GM23338 (cell line): ENCODE data around the gene CHAF1B. TPM values are rescaled to one million over a fixed set of nuclear protein-coding genes. Genes with fewer than 3 reads are reported as not detected.
"Not testable (repeated sequence)": the region's sequence is repeated elsewhere in the genome, so short reads cannot be mapped to it uniquely, and the experiment has no call there.

Experiments
- ATAC-seq: fragments of 200-7000 bp; cut with Tn5 transposase; 3 replicates; pipeline ENCODE4 v1.9.1; 2020
- DNase-seq: peaks from one replicate; pipeline ENCODE4 v3.0.0-alpha.2; 2015; ENCODE audit warnings: low spot score
- H2AFZ ChIP-seq: fragments of 200-600 bp; sonication (generic); 2 replicates; pipeline ENCODE4 v1.8.0; 2016; ENCODE audit warnings: antibody characterized with exemption, mild to moderate bottlenecking, moderate library complexity
- H3F3A ChIP-seq: fragments of 200-600 bp; sonication (generic); replicated peaks from 2 replicates; pipeline ENCODE4 v1.8.0; 2017; ENCODE audit warnings: antibody characterized with exemption, mixed run types, low read depth
- H3K27ac ChIP-seq: fragments of 200-600 bp; sonication (generic); 2 replicates; pipeline ENCODE4 v1.6.1; 2016; ENCODE audit warnings: low read depth
- H3K27me3 ChIP-seq: fragments of 200-600 bp; sonication (generic); 2 replicates; pipeline ENCODE4 v1.8.0; 2016; ENCODE audit warnings: mild to moderate bottlenecking, mixed run types, moderate library complexity; ENCODE audit not compliant: insufficient read depth
- H3K36me3 ChIP-seq: fragments of 200-600 bp; sonication (generic); 2 replicates; pipeline ENCODE4 v1.8.0; 2016; ENCODE audit warnings: mild to moderate bottlenecking; ENCODE audit not compliant: insufficient read depth
- H3K4me1 ChIP-seq: fragments of 200-600 bp; sonication (generic); 2 replicates; pipeline ENCODE4 v1.8.0; 2016; ENCODE audit warnings: mild to moderate bottlenecking, moderate library complexity; ENCODE audit not compliant: insufficient read depth
- H3K4me2 ChIP-seq: fragments of 200-600 bp; sonication (generic); 2 replicates; pipeline ENCODE4 v1.7.1; 2017; ENCODE audit warnings: mixed run types
- H3K4me3 ChIP-seq: fragments of 200-600 bp; sonication (generic); 2 replicates; pipeline ENCODE4 v1.6.1; 2016; ENCODE audit warnings: mixed run types
- H3K79me2 ChIP-seq: fragments of 200-600 bp; sonication (generic); replicated peaks from 2 replicates; pipeline ENCODE4 v1.8.0; 2017; ENCODE audit warnings: mild to moderate bottlenecking; ENCODE audit not compliant: insufficient read depth
- H3K9me2 ChIP-seq: fragments of 200-600 bp; sonication (generic); 2 replicates; pipeline ENCODE4 v1.8.0; 2017; ENCODE audit not compliant: insufficient read depth
- H4K20me1 ChIP-seq: fragments of 200-600 bp; sonication (generic); replicated peaks from 2 replicates; pipeline ENCODE4 v1.8.0; 2017; ENCODE audit warnings: mild to moderate bottlenecking; ENCODE audit not compliant: insufficient read depth
- H3K27ac Mint-ChIP-seq: 2 replicates; pipeline ENCODE4 v1.8.0; 2020; ENCODE audit warnings: inconsistent platforms, mild to moderate bottlenecking, moderate library complexity, mixed read lengths
- H3K27me3 Mint-ChIP-seq: 3 replicates; pipeline ENCODE4 v1.8.0; 2022; ENCODE audit warnings: low read depth, mild to moderate bottlenecking, moderate library complexity, mixed read lengths, inconsistent platforms; ENCODE audit not compliant: insufficient read depth, poor library complexity
- H3K36me3 Mint-ChIP-seq: 3 replicates; pipeline ENCODE4 v1.8.0; 2021; ENCODE audit warnings: low read depth, mild to moderate bottlenecking, inconsistent platforms, moderate library complexity, mixed read lengths
- H3K4me1 Mint-ChIP-seq: 3 replicates; pipeline ENCODE4 v1.8.0; 2020; ENCODE audit warnings: mild to moderate bottlenecking, inconsistent platforms, mixed read lengths
- H3K4me3 Mint-ChIP-seq: 3 replicates; pipeline ENCODE4 v1.8.0; 2021; ENCODE audit warnings: moderate library complexity, mild to moderate bottlenecking, inconsistent platforms, mixed read lengths
- H3K9me3 Mint-ChIP-seq: 3 replicates; pipeline ENCODE4 v1.8.0; 2020; ENCODE audit warnings: moderate library complexity, mild to moderate bottlenecking, inconsistent platforms, mixed read lengths
- CTCF ChIP-seq, 2 experiments: fragments of 200-600 bp in 1 of 2; sonication (generic) in 1 of 2; conservative IDR thresholded peaks; 2 replicates each; pipeline versions ENCODE4 v1.5.1 to v1.6.1; 2016 to 2017; ENCODE audit warnings: antibody characterized with exemption in 2 of 2, low read depth in 2 of 2, mild to moderate bottlenecking in 2 of 2, moderate library complexity in 1 of 2
- EZH2 ChIP-seq: fragments of 200-600 bp; sonication (generic); IDR thresholded peaks from one replicate; pipeline ENCODE4 v1.8.0; 2017; ENCODE audit warnings: antibody characterized with exemption, mild to moderate bottlenecking, low read depth; ENCODE audit not compliant: unreplicated experiment
- EZH2phosphoT487 ChIP-seq: fragments of 200-600 bp; sonication (generic); IDR thresholded peaks from one replicate; pipeline ENCODE4 v1.8.1; 2018; ENCODE audit warnings: antibody characterized with exemption; ENCODE audit not compliant: unreplicated experiment
- JUNB ChIP-seq: IDR thresholded peaks from one replicate; pipeline ENCODE4 v1.6.1; 2016; ENCODE audit warnings: antibody characterized with exemption; ENCODE audit not compliant: unreplicated experiment
- NANOG ChIP-seq: IDR thresholded peaks from 2 replicates; pipeline ENCODE4 v1.6.1; 2016; ENCODE audit warnings: antibody characterized with exemption, borderline replicate concordance
- POLR2AphosphoS5 ChIP-seq: IDR thresholded peaks from 2 replicates; pipeline ENCODE4 v1.6.1; 2016; ENCODE audit warnings: antibody characterized with exemption, low read depth
- STAT1 ChIP-seq: IDR thresholded peaks from one replicate; pipeline ENCODE4 v1.6.1; 2016; ENCODE audit warnings: antibody characterized with exemption; ENCODE audit not compliant: unreplicated experiment
- ZNF114 ChIP-seq: fragments of 250-450 bp; sonication (Bioruptor Pico); IDR thresholded peaks from 2 replicates; pipeline ENCODE4 v1.5.0; 2020; ENCODE audit warnings: mild to moderate bottlenecking, moderate library complexity
- ZNF331 ChIP-seq: fragments of 250-450 bp; sonication (Bioruptor Pico); IDR thresholded peaks from 2 replicates; pipeline ENCODE4 v1.5.0; 2020; ENCODE audit warnings: low read depth, mild to moderate bottlenecking, moderate library complexity
- polyA plus RNA-seq: library from polyadenylated mRNA; unstranded; fragments of >200 nt; fragmentation: Nextera tagmentation; extraction: Ambion mirVana; gene quantifications from 2 replicates; pipeline ENCODE4 v1.2.1, GENCODE V29; 2016
- total RNA-seq: library from RNA; depleted of rRNA; stranded (reverse); fragments of >200 nt; shearing (Covaris generic); gene quantifications from 2 replicates; pipeline ENCODE4 v1.2.3, GENCODE V29; 2014
- TF ChIP-seq, protein P1 (sequence below): IDR thresholded peaks from one replicate; pipeline ENCODE4 v1.6.1; 2018; ENCODE audit warnings: antibody characterized with exemption; ENCODE audit not compliant: unreplicated experiment

The CHAF1B gene
- total and polyA plus RNA-seq, 2 experiments from 2014 or later: 7.9 to 13.1 TPM

DNA sequence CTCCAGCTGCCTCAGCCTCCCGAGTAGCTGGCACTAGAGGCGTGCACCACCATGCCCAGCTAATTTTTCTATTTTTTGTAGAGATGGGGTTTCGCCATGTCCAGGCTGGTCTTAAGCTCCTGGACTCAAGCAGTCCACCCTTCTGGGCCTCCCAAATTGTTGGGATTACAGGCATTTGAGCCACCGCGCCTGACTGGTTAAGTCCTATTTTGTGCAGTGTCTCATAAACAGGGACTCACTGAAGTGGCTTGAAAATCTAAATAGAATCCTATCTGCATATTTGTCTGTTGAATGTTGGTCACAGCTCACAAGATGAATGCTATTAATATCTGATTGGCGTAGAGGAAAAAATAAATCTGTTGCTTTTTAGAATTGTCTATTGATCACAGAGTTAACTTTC, 5.9 kb upstream of the CHAF1B start (continued):
- TF ChIP-seq, protein P1, sequence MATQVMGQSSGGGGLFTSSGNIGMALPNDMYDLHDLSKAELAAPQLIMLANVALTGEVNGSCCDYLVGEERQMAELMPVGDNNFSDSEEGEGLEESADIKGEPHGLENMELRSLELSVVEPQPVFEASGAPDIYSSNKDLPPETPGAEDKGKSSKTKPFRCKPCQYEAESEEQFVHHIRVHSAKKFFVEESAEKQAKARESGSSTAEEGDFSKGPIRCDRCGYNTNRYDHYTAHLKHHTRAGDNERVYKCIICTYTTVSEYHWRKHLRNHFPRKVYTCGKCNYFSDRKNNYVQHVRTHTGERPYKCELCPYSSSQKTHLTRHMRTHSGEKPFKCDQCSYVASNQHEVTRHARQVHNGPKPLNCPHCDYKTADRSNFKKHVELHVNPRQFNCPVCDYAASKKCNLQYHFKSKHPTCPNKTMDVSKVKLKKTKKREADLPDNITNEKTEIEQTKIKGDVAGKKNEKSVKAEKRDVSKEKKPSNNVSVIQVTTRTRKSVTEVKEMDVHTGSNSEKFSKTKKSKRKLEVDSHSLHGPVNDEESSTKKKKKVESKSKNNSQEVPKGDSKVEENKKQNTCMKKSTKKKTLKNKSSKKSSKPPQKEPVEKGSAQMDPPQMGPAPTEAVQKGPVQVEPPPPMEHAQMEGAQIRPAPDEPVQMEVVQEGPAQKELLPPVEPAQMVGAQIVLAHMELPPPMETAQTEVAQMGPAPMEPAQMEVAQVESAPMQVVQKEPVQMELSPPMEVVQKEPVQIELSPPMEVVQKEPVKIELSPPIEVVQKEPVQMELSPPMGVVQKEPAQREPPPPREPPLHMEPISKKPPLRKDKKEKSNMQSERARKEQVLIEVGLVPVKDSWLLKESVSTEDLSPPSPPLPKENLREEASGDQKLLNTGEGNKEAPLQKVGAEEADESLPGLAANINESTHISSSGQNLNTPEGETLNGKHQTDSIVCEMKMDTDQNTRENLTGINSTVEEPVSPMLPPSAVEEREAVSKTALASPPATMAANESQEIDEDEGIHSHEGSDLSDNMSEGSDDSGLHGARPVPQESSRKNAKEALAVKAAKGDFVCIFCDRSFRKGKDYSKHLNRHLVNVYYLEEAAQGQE: no peak
- TF ChIP-seq EZH2 (no peak), NANOG (no peak)

DNA sequence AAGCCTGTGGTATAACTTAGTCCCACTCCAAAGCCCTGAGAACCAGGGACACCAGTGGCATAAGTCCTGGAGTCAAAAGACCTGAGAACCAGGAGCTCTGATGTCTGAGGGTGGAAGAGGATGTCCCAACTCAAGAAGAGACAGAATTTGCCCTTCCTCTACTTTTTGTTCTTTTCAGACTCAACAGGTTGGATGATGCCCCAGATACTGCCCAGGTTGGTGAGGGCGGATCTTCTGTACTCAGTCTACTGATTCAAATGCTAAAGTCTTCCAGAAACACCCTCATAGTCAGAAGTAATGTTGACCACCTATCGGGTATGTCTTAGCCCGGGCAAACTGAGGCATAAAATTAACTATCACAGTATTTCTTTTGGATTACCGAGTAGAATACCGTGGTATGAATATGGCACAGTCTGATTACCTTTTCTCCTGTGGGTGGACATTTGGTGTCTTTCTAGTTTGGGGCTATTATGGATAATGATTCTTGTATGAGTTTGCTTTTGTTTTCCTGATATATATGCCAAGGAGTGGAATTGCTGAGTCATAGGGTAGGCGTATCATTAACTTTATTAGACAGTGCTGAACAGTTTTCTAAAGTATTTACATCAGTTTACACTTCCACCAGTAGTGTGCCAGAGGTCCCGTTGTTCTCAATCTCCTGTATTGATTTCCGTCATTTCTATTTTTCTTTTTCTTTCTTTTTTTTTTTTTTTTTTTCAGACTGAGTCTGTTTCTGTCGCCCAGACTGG, 3.2 kb upstream of the CHAF1B start:
- H3K27ac Mint-ChIP-seq: peak overlapping the region; percentile 46; the same call in 1 of the 2 replicates

DNA sequence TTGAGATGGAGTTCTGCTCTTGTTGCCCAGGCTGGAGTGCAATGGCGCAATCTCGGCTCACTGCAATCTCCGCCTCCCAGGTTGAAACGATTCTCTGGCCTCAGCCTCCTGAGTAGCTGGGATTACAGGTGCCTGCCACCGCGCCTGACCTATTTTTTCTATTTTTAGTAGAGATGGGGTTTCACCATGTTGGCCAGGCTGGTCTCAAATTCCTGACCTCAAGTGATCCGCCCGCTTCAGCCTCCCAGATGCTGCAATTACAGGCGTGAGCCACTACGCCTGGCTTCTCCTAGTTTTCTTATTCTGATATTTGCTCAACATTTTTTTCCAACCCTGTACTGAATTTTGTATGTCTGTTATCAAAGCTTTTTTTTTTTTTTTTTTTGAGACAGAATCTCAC, 2.5 kb upstream of the CHAF1B start:
- not testable (repeated sequence) for ATAC-seq, H3K9me3 Mint-ChIP-seq
- DNase-seq: peak; percentile 11

More for the DNA sequence above, 3.2 kb upstream of the CHAF1B start:
- H3K27ac ChIP-seq: no peak overlapping the region
- Mint-ChIP-seq H3K4me1 (peaks cover 5% of the 10 kb centered on the region; the same call in 2 of the 3 replicates), H3K9me3 (no peaks in the 10 kb centered on the region), H3K27me3 (peaks cover 5% of the 10 kb centered on the region), H3K4me3 (no peak overlapping the region), H3K36me3 (peaks cover 10% of the 10 kb centered on the region; the same call in 2 of the 3 replicates)
- TF ChIP-seq JUNB (no peak), STAT1 (no peak), ZNF114 (CRISPR knock-in tag) (no peak), EZH2 (no peak), ZNF331 (CRISPR knock-in tag) (no peak), NANOG (no peak), CTCF (conservative IDR thresholded peaks at IDR 0.05; ENCODE audit: low read depth in 2 of 2) (no peak), POLR2AphosphoS5 (no peak), EZH2phosphoT487 (no peak)
- H3K4me1 ChIP-seq: peaks cover 11% of the 10 kb centered on the region; the same call in 1 of the 2 replicates
- peaks cover 10% of the 10 kb centered on the region; the same call in 1 of the 2 replicates for H3K36me3 ChIP-seq
- H3K4me2 ChIP-seq: no peak overlapping the region
- H3K4me3 ChIP-seq: no peak overlapping the region
- H3K27me3 ChIP-seq: no peaks in the 10 kb centered on the region
- peaks cover 10% of the 10 kb centered on the region for H3F3A ChIP-seq
- DNase-seq (no peak), ATAC-seq (no peak)
- no peak overlapping the region for H2AFZ ChIP-seq
- H3K79me2 ChIP-seq: no peaks in the 10 kb centered on the region
- no peaks in the 10 kb centered on the region for H4K20me1 ChIP-seq
- peaks cover 4% of the 10 kb centered on the region for H3K9me2 ChIP-seq

More for the DNA sequence above, 2.5 kb upstream of the CHAF1B start:
- not testable (repeated sequence) for H3K9me2 ChIP-seq, H4K20me1 ChIP-seq, H3K27ac ChIP-seq, H3K36me3 ChIP-seq, H3K4me3 ChIP-seq, H3K4me3 Mint-ChIP-seq, H3K36me3 Mint-ChIP-seq, H3K27me3 ChIP-seq, H2AFZ ChIP-seq, H3K4me1 Mint-ChIP-seq, H3K79me2 ChIP-seq, H3K27me3 Mint-ChIP-seq, H3F3A ChIP-seq, H3K27ac Mint-ChIP-seq, H3K4me2 ChIP-seq
- H3K4me1 ChIP-seq: peaks cover 11% of the 10 kb centered on the region; the same call in 1 of the 2 replicates
